Kidney capillary endothelial cell (primary cell): ENCODE results near the gene ACTR10.

Source experiments
- DNase-seq: peaks from one replicate; pipeline ENCODE4 v3.0.0-alpha.2; 2018; ENCODE audit warnings: low spot score

The ACTR10 gene

DNA sequence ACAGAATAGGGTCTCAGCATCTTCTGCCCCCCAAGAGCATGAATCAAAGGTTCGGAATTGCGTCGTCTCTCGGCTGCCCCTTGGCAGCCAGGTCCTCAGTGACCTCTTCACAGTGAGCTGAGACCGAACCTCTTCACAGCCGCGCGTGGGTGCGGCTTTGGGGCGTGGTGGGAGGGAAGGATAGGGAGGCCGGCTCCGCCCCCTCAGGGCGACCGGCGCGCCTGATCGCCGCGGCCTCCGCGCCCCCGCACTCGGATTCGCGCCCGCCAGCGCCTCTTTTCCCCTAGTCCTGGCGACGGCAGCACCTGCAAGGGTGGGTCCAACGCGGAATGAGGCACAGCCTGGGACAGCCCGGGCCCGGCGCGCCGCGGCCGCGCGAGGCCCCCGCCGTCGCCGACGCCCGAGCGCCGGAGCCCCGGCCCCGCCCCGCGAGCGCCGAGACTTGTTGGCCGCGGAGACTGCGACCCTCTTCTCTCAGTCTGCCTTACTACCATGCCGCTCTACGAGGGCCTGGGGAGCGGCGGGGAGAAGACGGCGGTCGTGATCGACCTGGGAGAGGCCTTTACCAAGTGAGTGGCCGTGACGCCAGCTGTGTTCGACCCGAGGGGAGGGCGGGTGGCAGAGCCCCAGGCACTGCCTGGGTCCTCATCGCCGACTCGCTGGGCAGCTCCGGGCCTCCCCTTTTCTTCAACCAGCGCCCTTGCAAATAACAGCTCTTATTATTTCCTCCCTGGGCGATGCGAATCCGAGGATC, at the start of gene ACTR10:
ACTR10 (plus strand) TSS at position 424 of the 754 bp plus-strand sequence; CDS start at position 493, 69 bp downstream.
- peak; percentile 67 for DNase-seq

GRCh38 chr14:58150243-58150805, 49.6 kb upstream of the ACTR10 start:
- no peak for DNase-seq

DNA sequence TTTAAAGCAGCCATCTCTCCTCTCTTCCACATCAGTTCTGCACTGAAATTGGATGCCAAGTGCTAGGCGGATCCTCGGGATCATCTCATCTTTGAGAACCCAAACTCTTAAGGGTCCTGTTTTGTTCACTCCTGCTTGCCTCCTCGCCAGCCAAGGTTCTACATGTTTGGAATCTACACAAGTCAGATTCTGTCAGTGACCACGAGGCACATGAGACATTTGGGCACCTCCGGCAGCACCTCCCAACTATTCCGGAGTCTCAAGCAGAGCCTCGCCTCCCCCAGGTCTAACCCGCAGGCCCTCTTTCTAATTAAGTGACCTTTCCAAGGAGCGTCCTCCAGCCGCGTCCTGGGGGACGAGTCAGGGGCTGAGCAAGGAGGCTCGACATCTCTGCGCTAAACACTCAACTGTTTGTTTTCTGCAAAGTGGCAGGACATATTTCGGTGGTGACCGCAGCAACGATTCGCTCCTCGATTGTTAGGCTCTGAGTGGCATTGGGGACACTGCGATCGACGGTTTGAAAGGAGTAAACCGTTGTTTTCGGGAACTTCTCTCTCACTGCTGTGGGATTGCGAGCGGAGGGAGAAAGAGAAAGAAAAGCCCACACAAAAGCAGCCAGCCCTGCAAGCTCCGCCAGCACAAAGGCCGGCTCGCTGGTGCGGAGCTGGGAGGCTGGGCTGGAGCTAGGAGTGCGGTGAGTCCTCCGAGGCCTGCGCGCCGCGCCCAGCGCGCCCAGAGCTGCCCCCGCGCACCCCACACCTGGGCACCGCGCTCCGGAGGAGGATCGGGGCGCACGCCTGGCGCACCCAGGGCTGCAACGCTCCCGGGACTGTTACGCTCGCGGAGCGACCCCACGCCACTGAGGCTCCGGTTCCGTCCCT, 48.6 kb upstream of the ACTR10 start:
- peak; percentile 18 for DNase-seq

- DNase-seq, result peak; percentile 73
Observed at GRCh38 chr14:58152014-58152857, 47.7 kb upstream of the ACTR10 start, which contains the start of gene ARMH4. Gene ARMH4 (minus strand): TSS chr14:58152213. CDS start chr14:58139358, 12,855 bp downstream.

- no peak for DNase-seq
Observed at GRCh38 chr14:58160561-58160960, 39.4 kb upstream of the ACTR10 start.

- peak; percentile 66 for DNase-seq
Observed at GRCh38 chr14:58166005-58166983, 33.7 kb upstream of the ACTR10 start.

DNA sequence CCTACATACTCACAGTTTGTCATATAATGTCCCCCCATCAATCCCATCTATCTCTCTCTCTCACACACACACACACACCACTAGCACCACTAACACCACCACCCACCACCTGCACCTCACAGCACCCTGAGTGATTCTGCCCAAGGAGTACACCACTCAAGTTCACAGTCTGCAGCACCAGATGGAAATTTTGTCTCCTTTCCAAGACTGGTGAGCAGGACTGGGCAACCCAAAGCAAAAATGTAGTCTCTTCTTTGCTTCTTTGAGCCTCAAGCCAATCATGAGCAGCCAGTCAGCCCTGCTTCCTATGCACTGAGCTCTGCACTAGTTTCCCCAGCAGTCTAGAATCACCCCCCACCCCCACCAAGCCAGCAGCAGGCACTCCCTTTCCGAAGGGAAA, 32.9 kb upstream of the ACTR10 start:
- DNase-seq, result no peak

DNA sequence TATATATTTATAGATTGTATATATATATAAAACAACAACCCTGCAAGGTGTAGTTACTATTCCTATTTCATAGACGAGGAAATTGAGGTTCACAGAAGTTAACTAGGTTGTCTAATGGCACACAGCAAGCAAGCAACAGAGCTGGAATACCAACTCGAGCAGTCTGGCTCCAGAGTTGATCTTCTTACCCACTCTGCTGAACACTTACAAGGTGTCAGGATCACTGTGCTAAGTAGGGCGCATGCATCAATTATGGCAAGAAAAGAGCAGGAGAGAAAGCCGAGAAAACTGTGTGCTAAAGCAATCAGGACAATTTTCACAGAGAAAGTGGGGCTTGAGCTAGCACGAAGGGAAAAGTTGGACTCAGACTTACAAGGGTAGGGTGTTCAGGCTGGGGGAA, 32.1 kb upstream of the ACTR10 start:
- DNase-seq, result no peak

DNA sequence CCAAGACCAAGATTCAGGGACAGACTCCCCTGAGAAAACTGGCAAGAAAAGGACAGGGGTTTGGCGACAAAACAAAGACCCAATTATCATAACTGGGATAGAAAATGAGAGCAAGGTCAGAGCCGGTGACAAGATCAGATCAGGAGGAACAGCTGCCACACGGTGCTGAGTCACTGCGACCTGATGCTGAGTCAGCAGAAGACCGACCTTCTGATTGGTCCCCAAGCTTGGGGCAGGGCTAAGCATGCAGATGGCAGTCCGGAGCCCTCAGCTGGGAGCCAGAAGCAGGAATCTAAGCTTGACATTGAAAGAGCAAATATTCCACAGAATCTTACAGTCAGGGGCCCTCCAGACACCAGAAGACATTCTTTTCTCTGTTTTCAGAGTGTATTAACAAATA, 28.9 kb upstream of the ACTR10 start:
- DNase-seq, result peak; percentile 71

- no peak for DNase-seq
Observed at GRCh38 chr14:58177125-58177524, 22.8 kb upstream of the ACTR10 start.

- DNase-seq, result no peak
Observed at GRCh38 chr14:58189176-58189575, 10.8 kb upstream of the ACTR10 start.

DNA sequence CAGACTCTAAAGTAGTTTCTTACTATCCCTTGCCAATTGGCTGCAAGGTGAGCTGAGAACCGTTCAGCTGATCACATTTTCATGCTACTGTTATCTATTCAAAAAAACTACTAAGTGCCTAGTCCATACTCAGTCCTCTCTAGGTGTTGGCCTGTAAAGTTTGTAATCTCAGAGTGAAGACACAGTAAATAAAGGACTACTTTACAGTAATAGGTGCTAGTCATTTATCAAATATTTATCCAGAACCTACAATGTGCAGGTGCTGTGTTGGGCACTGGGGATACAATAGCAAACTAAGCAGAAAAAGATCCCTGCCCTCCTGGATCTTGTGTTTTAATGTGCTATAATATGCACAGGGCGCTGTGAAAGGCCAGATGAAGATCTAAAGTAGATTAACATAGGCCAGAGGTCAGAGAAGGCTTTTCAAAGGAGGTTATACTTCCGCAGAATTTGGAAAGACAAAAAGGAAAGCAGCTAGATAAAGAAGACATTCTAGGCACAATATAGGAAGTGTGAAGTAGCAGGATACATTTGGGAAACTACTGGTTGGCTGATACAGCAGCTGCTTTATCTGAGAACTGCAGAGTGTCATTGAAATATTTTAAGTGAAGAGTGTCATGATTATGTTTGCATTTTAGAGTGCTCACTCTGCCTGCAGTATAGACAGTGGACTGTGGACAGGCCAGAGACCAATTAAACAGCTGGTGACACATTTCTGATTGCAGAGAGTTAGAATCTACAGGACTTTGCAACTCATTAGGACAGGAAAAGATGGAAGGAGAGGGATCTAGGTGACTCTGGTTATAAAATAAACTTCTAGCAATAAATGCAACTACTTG, 8.0 kb upstream of the ACTR10 start:
- no peak for DNase-seq

DNA sequence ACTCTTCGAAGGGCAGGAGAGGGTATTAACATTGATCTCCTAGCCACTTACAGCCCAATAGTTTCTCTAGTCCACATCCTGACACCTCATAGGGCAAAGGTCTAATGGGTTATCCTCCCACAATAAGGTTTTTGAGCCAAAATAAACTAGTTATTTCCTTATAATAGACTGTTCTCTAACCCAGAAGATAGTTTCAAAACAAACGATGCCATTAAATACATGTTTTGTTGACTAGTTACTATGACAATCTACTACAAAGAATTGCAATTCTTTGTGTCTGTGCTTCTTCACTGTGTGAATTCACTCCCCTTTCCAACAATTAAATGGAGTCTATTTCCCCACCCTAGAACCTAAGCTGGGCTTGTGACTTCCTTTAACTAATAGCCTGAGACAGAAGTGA, 6.4 kb upstream of the ACTR10 start:
- DNase-seq, result no peak

GRCh38 chr14:58196198-58196597, 3.8 kb upstream of the ACTR10 start:
- DNase-seq, result no peak

GRCh38 chr14:58198086-58198485, 1.9 kb upstream of the ACTR10 start:
- DNase-seq, result no peak

- DNase-seq, result peak; percentile 32
Observed at GRCh38 chr14:58200480-58200841, 512 bp downstream of the ACTR10 start.

- DNase-seq, result peak; percentile 4
Observed at GRCh38 chr14:58200846-58201245, 897 bp downstream of the ACTR10 start.

- DNase-seq, result no peak
Observed at GRCh38 chr14:58213176-58213575, 13.2 kb downstream of the ACTR10 start.

GRCh38 chr14:58215191-58215914, 15.4 kb downstream of the ACTR10 start:
- DNase-seq, result no peak
